GM23248 (cell line): ENCODE data around the gene PPP2R1B. TPM values are rescaled to one million over a fixed set of nuclear protein-coding genes. Genes with fewer than 3 reads are reported as not detected.
A peak's percentile ranks its signal among the peaks of the same experiment; 100 is the strongest.

Source experiments
- DNase-seq: peaks from one replicate; pipeline ENCODE4 v3.0.0-alpha.2; 2015
- H2AFZ ChIP-seq: fragments of 200-600 bp; sonication (generic); 2 replicates; pipeline ENCODE4 v1.6.1; 2016; ENCODE audit warnings: antibody characterized with exemption
- H3F3A ChIP-seq: fragments of 200-600 bp; sonication (generic); 2 replicates; pipeline ENCODE4 v1.6.1; 2016; ENCODE audit warnings: mild to moderate bottlenecking, antibody characterized with exemption, mixed run types; ENCODE audit not compliant: insufficient read depth
- H3K27ac ChIP-seq: fragments of 200-600 bp; sonication (generic); 2 replicates; pipeline ENCODE4 v1.5.1; 2016; ENCODE audit warnings: mild to moderate bottlenecking
- H3K27me3 ChIP-seq: fragments of 200-600 bp; sonication (generic); replicated peaks from 2 replicates; pipeline ENCODE4 v1.6.1; 2016; ENCODE audit warnings: mild to moderate bottlenecking; ENCODE audit not compliant: insufficient read depth
- H3K36me3 ChIP-seq: fragments of 200-600 bp; sonication (generic); 2 replicates; pipeline ENCODE4 v1.6.1; 2016; ENCODE audit warnings: low read depth, mild to moderate bottlenecking
- H3K4me1 ChIP-seq: fragments of 200-600 bp; sonication (generic); 2 replicates; pipeline ENCODE4 v1.6.1; 2016; ENCODE audit warnings: mild to moderate bottlenecking; ENCODE audit not compliant: insufficient read depth
- H3K4me2 ChIP-seq: fragments of 200-600 bp; sonication (generic); one replicate; pipeline ENCODE4 v1.6.1; 2016; ENCODE audit warnings: mild to moderate bottlenecking; ENCODE audit not compliant: unreplicated experiment
- H3K4me3 ChIP-seq: fragments of 200-600 bp; sonication (generic); 2 replicates; pipeline ENCODE4 v1.5.1; 2016; ENCODE audit warnings: mild to moderate bottlenecking
- H3K79me2 ChIP-seq: fragments of 200-600 bp; sonication (generic); 2 replicates; pipeline ENCODE4 v1.6.1; 2016; ENCODE audit warnings: mild to moderate bottlenecking; ENCODE audit not compliant: insufficient read depth
- H3K9ac ChIP-seq: fragments of 200-600 bp; sonication (generic); 2 replicates; pipeline ENCODE4 v1.6.1; 2016; ENCODE audit warnings: mild to moderate bottlenecking
- H3K9me2 ChIP-seq: fragments of 200-600 bp; sonication (generic); 2 replicates; pipeline ENCODE4 v1.6.1; 2016; ENCODE audit warnings: mixed run types, mild to moderate bottlenecking, moderate library complexity; ENCODE audit not compliant: insufficient read depth
- H3K9me3 ChIP-seq: fragments of 200-600 bp; sonication (generic); one replicate; pipeline ENCODE4 v1.6.1; 2017; ENCODE audit warnings: low read depth
- H4K20me1 ChIP-seq: fragments of 200-600 bp; sonication (generic); 2 replicates; pipeline ENCODE4 v1.6.0; 2016; ENCODE audit not compliant: insufficient read depth
- EZH2 ChIP-seq: fragments of 200-600 bp; sonication (generic); IDR thresholded peaks from 2 replicates; pipeline ENCODE4 v1.6.1; 2018; ENCODE audit warnings: antibody characterized with exemption, mild to moderate bottlenecking; ENCODE audit not compliant: insufficient read depth, poor library complexity, severe bottlenecking
- EZH2phosphoT487 ChIP-seq: fragments of 200-600 bp; sonication (generic); IDR thresholded peaks from 2 replicates; pipeline ENCODE4 v1.6.1; 2018; ENCODE audit warnings: antibody characterized with exemption, moderate library complexity, mild to moderate bottlenecking, low read depth; ENCODE audit not compliant: insufficient read depth
- WGBS, 2 experiments: methylation state at CpG; one replicate each; pipeline ENCODE4 v1.1.6; 2015 to 2017; ENCODE audit warnings: low lambda C conversion rate in 2 of 2, low coverage in 1 of 2; ENCODE audit errors: missing lambda C conversion rate in 2 of 2; 5-methylcytosine and 5-hydroxymethylcytosine counted together
- in situ Hi-C: fragments of 300-500 bp; cut with MboI; formaldehyde crosslinking; loops from 2 replicates; pipeline ENCODE4 v1.15.0; 2020
- polyA plus RNA-seq: library from polyadenylated mRNA; unstranded; fragments of >200 nt; fragmentation: Nextera tagmentation; extraction: Ambion mirVana; gene quantifications from 2 replicates; pipeline ENCODE4 v1.2.1, GENCODE V29; 2016
- total RNA-seq: library from RNA; depleted of rRNA; stranded (reverse); fragments of >200 nt; shearing (Covaris generic); gene quantifications from 2 replicates; pipeline ENCODE4 v1.2.3, GENCODE V29; 2014

The PPP2R1B gene
- total and polyA plus RNA-seq, 2 experiments from 2014 or later, result 25.1 to 26.2 TPM

DNA sequence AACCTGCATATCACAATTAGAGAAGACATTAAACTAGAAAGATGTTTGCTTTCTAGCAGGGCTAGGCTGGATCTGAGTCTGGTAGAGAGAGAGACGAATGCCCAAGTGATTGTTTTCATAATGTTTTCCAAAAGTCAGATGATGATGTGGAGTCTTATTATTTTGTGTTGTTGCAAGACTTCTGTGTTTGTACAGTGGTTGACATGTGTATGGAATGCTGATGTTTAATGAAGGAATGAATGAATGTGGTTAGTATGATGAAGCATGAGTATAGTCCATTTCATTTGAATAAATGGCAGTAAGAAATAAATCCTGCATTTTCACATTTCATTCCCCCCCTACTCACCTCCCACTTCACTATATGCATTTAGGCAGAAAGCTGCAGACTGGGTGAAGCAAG, 69.6 kb downstream of the PPP2R1B start:
- Histone ChIP-seq H4K20me1 (no peaks in the 10 kb centered on the region; the same call in 1 of the 2 replicates), H3K27me3 (no peaks in the 10 kb centered on the region), H2AFZ (no peak overlapping the region), H3K4me3 (no peak overlapping the region), H3K36me3 (no peaks in the 10 kb centered on the region; the same call in 1 of the 2 replicates), H3K9me3 (no peaks in the 10 kb centered on the region), H3K27ac (peak overlapping the region; percentile 70), H3K4me2 (peak overlapping the region; percentile 55), H3K79me2 (peaks cover 55% of the 10 kb centered on the region), H3F3A (peaks cover 35% of the 10 kb centered on the region), H3K9ac (peak overlapping the region; percentile 44), H3K4me1 (peaks cover 46% of the 10 kb centered on the region), H3K9me2 (no peaks in the 10 kb centered on the region)
- TF ChIP-seq EZH2 (no peak), EZH2phosphoT487 (no peak)
- 0 to 6% methylated on average over 1 of the region's 1 CpG for WGBS, 2 experiments
- peak; percentile 82 for DNase-seq
- in situ Hi-C loops, result no loop called here

GRCh38 chr11:111694851-111695250, 71.3 kb downstream of the PPP2R1B start:
- Histone ChIP-seq H3K9me3 (no peaks in the 10 kb centered on the region), H3K27ac (peak overlapping the region; percentile 70), H3K4me1 (peaks cover 51% of the 10 kb centered on the region), H3K79me2 (peaks cover 54% of the 10 kb centered on the region), H2AFZ (no peak overlapping the region), H3K27me3 (no peaks in the 10 kb centered on the region), H3F3A (peaks cover 35% of the 10 kb centered on the region), H3K9me2 (no peaks in the 10 kb centered on the region), H4K20me1 (no peaks in the 10 kb centered on the region; the same call in 1 of the 2 replicates), H3K36me3 (no peaks in the 10 kb centered on the region; the same call in 1 of the 2 replicates), H3K4me3 (no peak overlapping the region), H3K4me2 (peak overlapping the region; percentile 55), H3K9ac (peak overlapping the region; percentile 44)
- WGBS, 2 experiments, result 1 to 4% methylated on average over 4 of the region's 4 CpGs
- TF ChIP-seq EZH2 (no peak), EZH2phosphoT487 (peak; percentile 83)
- peak; percentile 82 for DNase-seq
- in situ Hi-C loops, result no loop called here

- no peak overlapping the region for H3K27ac ChIP-seq
- no peaks in the 10 kb centered on the region for H3K9me3 ChIP-seq
- 93 to 96% methylated on average over 6 of the region's 6 CpGs for WGBS, 2 experiments
Observed at GRCh38 chr11:111693224-111693937, 72.8 kb downstream of the PPP2R1B start.

GRCh38 chr11:111691741-111692140, 74.4 kb downstream of the PPP2R1B start:
- no peaks in the 10 kb centered on the region for H3K9me3 ChIP-seq
- H3F3A ChIP-seq, result peaks cover 38% of the 10 kb centered on the region
- TF ChIP-seq EZH2phosphoT487 (no peak), EZH2 (no peak)
- no peaks in the 10 kb centered on the region for H4K20me1 ChIP-seq
- DNase-seq, result no peak
- no peak overlapping the region for H3K4me2 ChIP-seq
- H3K9me2 ChIP-seq, result no peaks in the 10 kb centered on the region
- peaks cover 50% of the 10 kb centered on the region for H3K4me1 ChIP-seq
- H3K4me3 ChIP-seq, result no peak overlapping the region
- H3K36me3 ChIP-seq, result peaks cover 9% of the 10 kb centered on the region; the same call in 1 of the 2 replicates
- H3K27me3 ChIP-seq, result no peaks in the 10 kb centered on the region
- no peak overlapping the region for H3K27ac ChIP-seq
- H3K9ac ChIP-seq, result no peak overlapping the region
- no peak overlapping the region for H2AFZ ChIP-seq
- H3K79me2 ChIP-seq, result peaks cover 39% of the 10 kb centered on the region
- 83 to 86% methylated on average over 3 of the region's 3 CpGs for WGBS, 2 experiments
- in situ Hi-C loops, result no loop called here

More at GRCh38 chr11:111693224-111693937, 72.8 kb downstream of the PPP2R1B start:
- H3F3A ChIP-seq, result peaks cover 34% of the 10 kb centered on the region
- H3K9ac ChIP-seq, result no peak overlapping the region
- H3K79me2 ChIP-seq, result peaks cover 51% of the 10 kb centered on the region
- no peaks in the 10 kb centered on the region for H3K27me3 ChIP-seq
- no peak overlapping the region for H2AFZ ChIP-seq
- H3K9me2 ChIP-seq, result no peaks in the 10 kb centered on the region
- H3K4me3 ChIP-seq, result no peak overlapping the region
- H3K36me3 ChIP-seq, result peaks cover 9% of the 10 kb centered on the region; the same call in 1 of the 2 replicates
- peaks cover 46% of the 10 kb centered on the region for H3K4me1 ChIP-seq
- in situ Hi-C loops, result no loop called here
- H3K4me2 ChIP-seq, result no peak overlapping the region
- no peak for TF ChIP-seq EZH2phosphoT487
- TF ChIP-seq EZH2, result no peak
- DNase-seq, result no peak
- H4K20me1 ChIP-seq, result no peaks in the 10 kb centered on the region
